Neural cell (in vitro differentiated cells): ENCODE results near the gene CDH8.

ENCODE experiments used
- CTCF ChIP-seq: fragments of 450-650 bp; IDR thresholded peaks from 2 replicates; pipeline ENCODE4 v1.5.1; 2014; ENCODE audit warnings: antibody characterized with exemption, mild to moderate bottlenecking, moderate library complexity; ENCODE audit not compliant: poor library complexity, severe bottlenecking
- EP300 ChIP-seq: fragments of 450-650 bp; conservative IDR thresholded peaks from 2 replicates; pipeline ENCODE4 v1.6.1; 2014; ENCODE audit warnings: antibody characterized with exemption, mild to moderate bottlenecking, moderate library complexity; ENCODE audit not compliant: poor library complexity, severe bottlenecking
- EZH2 ChIP-seq: fragments of 200-600, 300-800 bp; shearing (Covaris generic), sonication (generic); IDR thresholded peaks from 2 replicates; pipeline ENCODE4 v1.6.1; 2014; ENCODE audit warnings: antibody characterized with exemption, low read length, borderline replicate concordance, mild to moderate bottlenecking; ENCODE audit not compliant: insufficient read depth, poor library complexity, severe bottlenecking
- MXI1 ChIP-seq: fragments of 450-650 bp; conservative IDR thresholded peaks from 2 replicates; pipeline ENCODE4 v1.6.1; 2014; ENCODE audit warnings: antibody characterized with exemption, mild to moderate bottlenecking; ENCODE audit not compliant: poor library complexity, severe bottlenecking
- POLR2AphosphoS5 ChIP-seq: IDR thresholded peaks from 2 replicates; pipeline ENCODE4 v1.6.1; 2012
- RAD21 ChIP-seq: fragments of 450-650 bp; conservative IDR thresholded peaks from 2 replicates; pipeline ENCODE4 v1.6.1; 2014; ENCODE audit warnings: antibody characterized with exemption, mild to moderate bottlenecking, moderate library complexity
- REST ChIP-seq: IDR thresholded peaks from 2 replicates; pipeline ENCODE4 v1.6.1; 2012; ENCODE audit warnings: borderline replicate concordance
- SMC3 ChIP-seq: fragments of 450-650 bp; conservative IDR thresholded peaks from 2 replicates; pipeline ENCODE4 v1.6.1; 2014; ENCODE audit warnings: antibody characterized with exemption, mild to moderate bottlenecking, moderate library complexity; ENCODE audit not compliant: poor library complexity
- TAF1 ChIP-seq: IDR thresholded peaks from 2 replicates; pipeline ENCODE4 v1.6.1; 2012; ENCODE audit warnings: low read depth

- TF ChIP-seq EP300 (no peak), POLR2AphosphoS5 (no peak), CTCF (no peak), RAD21 (no peak), TAF1 (no peak), MXI1 (no peak), REST (no peak), EZH2 (no peak), SMC3 (no peak)
Measured at GRCh38 chr16:61993108-61993507, 43.1 kb downstream of the CDH8 start.
